ENCODE data around the gene CDH22.

CDH22 gene

DNA sequence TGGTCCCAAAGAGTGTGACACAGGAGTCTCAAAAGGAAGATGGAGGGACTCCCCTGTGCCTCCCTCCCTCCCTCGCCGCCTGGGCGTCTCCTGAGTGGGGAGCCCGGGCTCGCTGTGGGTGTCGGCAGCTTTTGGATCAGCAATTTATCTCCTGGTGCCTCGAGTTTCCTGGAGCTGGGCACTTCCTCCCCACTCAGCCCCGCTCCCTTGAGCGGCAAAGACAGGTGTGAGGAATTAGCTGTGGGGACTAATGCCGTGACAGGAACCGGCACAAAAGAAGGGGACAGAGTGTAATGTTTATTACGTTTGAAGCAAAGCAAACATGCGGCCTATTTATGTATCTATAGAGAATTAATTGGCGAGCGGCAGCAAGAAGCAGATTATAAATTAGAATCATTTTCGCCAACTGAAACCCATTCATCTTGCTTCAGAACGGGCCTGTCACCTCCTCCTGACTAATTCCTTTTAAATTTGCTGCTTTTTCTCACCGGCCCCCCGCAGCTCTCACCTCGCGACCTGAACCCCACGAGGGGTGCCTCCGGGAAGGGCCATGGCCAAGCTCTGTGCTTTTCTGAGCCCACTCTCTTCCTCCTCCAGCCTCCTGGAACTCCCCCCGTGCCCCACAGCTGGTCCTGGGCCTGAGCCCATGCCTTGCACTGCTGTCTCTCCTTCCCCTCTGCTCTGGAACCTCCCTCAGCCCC, 8.8 kb upstream of the CDH22 start:
- H3K27ac ChIP-seq (ENCODE audit: poor library complexity, severe bottlenecking), result no peak overlapping the region
- H3K36me3 ChIP-seq (ENCODE audit: low read depth), result no peaks in the 10 kb centered on the region
- DNase-seq (ENCODE audit: low spot score) (no peak), ATAC-seq (ENCODE audit: low read depth) (no peak)
- no peaks in the 10 kb centered on the region for H3K4me1 ChIP-seq (ENCODE audit: insufficient read depth, poor library complexity, severe bottlenecking)
- no peaks in the 10 kb centered on the region for H3K9me3 ChIP-seq (ENCODE audit: severe bottlenecking)
- peaks cover 57% of the 10 kb centered on the region for H3K27me3 ChIP-seq (ENCODE audit: insufficient read depth, poor library complexity, severe bottlenecking)
- TF ChIP-seq, protein P1, sequence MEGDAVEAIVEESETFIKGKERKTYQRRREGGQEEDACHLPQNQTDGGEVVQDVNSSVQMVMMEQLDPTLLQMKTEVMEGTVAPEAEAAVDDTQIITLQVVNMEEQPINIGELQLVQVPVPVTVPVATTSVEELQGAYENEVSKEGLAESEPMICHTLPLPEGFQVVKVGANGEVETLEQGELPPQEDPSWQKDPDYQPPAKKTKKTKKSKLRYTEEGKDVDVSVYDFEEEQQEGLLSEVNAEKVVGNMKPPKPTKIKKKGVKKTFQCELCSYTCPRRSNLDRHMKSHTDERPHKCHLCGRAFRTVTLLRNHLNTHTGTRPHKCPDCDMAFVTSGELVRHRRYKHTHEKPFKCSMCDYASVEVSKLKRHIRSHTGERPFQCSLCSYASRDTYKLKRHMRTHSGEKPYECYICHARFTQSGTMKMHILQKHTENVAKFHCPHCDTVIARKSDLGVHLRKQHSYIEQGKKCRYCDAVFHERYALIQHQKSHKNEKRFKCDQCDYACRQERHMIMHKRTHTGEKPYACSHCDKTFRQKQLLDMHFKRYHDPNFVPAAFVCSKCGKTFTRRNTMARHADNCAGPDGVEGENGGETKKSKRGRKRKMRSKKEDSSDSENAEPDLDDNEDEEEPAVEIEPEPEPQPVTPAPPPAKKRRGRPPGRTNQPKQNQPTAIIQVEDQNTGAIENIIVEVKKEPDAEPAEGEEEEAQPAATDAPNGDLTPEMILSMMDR (IDR thresholded peaks at IDR 0.05; ENCODE audit: poor library complexity, severe bottlenecking), result no peak
- H3K4me3 ChIP-seq (ENCODE audit: severe bottlenecking), result no peak overlapping the region

DNA sequence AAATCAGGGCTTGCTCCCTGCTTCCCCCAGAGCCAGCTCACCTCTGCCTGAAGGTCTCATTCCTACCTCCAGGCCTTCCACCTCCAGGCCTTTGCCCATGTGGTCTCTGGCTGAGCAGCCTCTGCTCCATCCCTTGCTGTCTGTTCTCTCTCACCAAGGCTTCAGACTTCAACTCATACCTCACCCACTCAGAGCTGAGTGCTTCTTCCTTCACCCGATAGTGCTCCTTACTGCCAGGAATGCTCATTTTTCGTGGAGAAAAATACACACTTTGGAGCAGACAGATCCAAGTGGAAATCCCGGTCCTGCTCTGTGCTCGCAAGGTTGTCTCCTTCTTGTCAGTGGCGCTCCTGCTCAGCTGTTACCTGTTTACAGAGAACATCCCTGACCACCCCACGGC, 7.0 kb upstream of the CDH22 start:
- H3K4me1 ChIP-seq (ENCODE audit: insufficient read depth, poor library complexity, severe bottlenecking), result no peaks in the 10 kb centered on the region
- H3K4me3 ChIP-seq (ENCODE audit: severe bottlenecking), result no peak overlapping the region
- H3K36me3 ChIP-seq (ENCODE audit: low read depth), result no peaks in the 10 kb centered on the region
- ATAC-seq (ENCODE audit: low read depth) (no peak), DNase-seq (ENCODE audit: low spot score) (no peak)
- H3K27ac ChIP-seq (ENCODE audit: poor library complexity, severe bottlenecking), result no peak overlapping the region
- H3K9me3 ChIP-seq (ENCODE audit: severe bottlenecking), result no peaks in the 10 kb centered on the region
- TF ChIP-seq, protein P1 (IDR thresholded peaks at IDR 0.05; ENCODE audit: poor library complexity, severe bottlenecking), result no peak
- H3K27me3 ChIP-seq (ENCODE audit: insufficient read depth, poor library complexity, severe bottlenecking), result peaks cover 75% of the 10 kb centered on the region

DNA sequence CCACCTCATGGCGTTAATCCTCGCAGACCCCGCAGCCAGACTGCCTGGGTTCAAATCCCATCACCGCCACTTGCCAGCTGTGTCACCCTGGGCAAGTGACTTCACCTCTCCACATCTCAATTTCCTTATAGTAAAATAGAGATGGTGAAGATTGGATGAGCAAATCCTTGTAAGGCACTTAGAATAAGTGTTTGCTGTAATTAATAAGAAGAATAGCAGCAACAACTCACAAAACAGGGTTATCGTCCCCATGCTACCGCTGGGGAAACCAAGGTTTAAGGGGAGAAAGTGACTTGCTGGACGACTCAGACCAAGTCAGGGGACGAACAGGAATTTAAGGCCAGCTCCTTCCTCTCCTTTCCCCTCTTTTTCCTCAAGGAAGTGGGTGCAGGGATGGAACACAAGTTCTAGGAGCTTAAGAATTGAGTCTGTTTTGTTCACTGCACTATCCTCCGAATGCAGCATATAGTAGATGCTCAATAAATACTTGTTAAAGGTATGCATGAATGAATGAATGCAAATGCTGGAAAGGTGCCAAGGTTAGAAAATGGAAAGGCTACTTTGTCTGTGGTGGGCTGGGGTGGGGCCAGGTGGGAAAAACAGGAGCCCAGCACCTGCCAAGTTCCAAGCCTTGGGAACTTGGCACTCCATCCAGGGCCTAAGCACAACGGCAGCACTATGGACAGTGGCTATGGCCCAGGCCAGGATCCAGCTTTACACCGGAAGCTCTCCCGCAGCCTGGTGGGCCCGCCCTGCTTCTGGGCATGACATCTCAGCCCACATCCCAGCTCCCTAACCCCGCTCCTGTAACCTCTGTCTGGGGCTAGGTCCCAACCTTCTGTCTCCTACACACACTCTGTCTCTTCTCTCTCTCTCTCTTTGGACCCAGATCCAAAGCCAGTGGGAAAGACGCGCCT, 4.9 kb upstream of the CDH22 start:
- no peak overlapping the region for H3K4me3 ChIP-seq (ENCODE audit: severe bottlenecking)
- TF ChIP-seq, protein P1 (IDR thresholded peaks at IDR 0.05; ENCODE audit: poor library complexity, severe bottlenecking), result no peak
- no peaks in the 10 kb centered on the region for H3K4me1 ChIP-seq (ENCODE audit: insufficient read depth, poor library complexity, severe bottlenecking)
- no peaks in the 10 kb centered on the region for H3K9me3 ChIP-seq (ENCODE audit: severe bottlenecking)
- ATAC-seq (ENCODE audit: low read depth), result no peak
- DNase-seq (ENCODE audit: low spot score), result no peak
- H3K27ac ChIP-seq (ENCODE audit: poor library complexity, severe bottlenecking), result no peak overlapping the region
- H3K36me3 ChIP-seq (ENCODE audit: low read depth), result no peaks in the 10 kb centered on the region
- peaks cover 90% of the 10 kb centered on the region for H3K27me3 ChIP-seq (ENCODE audit: insufficient read depth, poor library complexity, severe bottlenecking)

DNA sequence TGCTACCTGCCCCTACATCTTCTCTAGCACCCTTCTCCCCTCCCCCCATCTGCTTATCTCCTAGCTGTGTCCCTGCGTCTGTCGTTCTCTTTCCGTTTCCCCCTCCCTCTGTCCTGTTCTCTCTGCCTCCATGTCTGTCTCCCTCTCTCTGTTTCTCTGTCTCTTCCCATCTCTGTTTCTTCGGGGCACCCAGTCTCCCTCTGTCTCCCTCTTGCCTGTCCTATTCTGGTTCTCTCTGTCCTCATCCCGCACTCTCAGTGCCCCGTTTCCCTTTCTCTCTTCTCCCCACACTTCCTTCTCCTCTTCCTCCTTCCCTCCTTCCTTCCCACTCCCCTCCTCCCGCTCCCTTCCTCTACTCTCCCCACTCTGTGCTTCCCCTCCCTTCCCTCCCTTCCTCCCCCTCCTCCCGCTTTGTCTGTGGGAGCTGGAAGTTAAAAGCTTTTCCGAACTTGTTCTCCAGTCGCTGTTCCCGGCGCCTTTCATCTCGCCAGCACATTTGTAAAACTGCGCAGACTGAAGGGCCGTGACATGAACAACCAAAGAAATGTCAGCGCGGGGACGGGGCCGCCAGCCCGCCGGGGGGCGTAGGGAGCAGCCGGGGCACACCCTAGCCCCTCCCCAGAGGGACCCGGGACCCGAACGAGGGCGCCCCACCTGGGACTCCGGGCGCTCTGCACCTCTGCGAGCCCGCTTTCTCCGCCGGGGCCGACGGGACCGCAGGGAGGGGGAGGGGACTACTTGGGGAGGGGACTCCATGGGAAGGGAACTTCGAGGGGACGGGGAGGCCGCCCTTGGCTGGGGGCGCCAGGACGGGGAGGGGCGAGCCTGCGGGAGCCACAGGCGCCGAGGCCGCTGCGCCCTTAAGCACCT, 4.0 kb upstream of the CDH22 start:
- Histone ChIP-seq H3K27me3 (ENCODE audit: insufficient read depth, poor library complexity, severe bottlenecking) (peaks cover 92% of the 10 kb centered on the region), H3K27ac (ENCODE audit: poor library complexity, severe bottlenecking) (no peak overlapping the region), H3K4me1 (ENCODE audit: insufficient read depth, poor library complexity, severe bottlenecking) (no peaks in the 10 kb centered on the region), H3K4me3 (ENCODE audit: severe bottlenecking) (no peak overlapping the region), H3K9me3 (ENCODE audit: severe bottlenecking) (no peaks in the 10 kb centered on the region), H3K36me3 (ENCODE audit: low read depth) (no peaks in the 10 kb centered on the region)
- TF ChIP-seq, protein P1 (IDR thresholded peaks at IDR 0.05; ENCODE audit: poor library complexity, severe bottlenecking), result no peak
- ATAC-seq (ENCODE audit: low read depth) (no peak), DNase-seq (ENCODE audit: low spot score) (no peak)
